D341Med (cell line): ENCODE measurements around the gene CDC42BPG.

ENCODE experiments used
- DNase-seq: peaks from one replicate; pipeline ENCODE4 v3.0.0; 2012; ENCODE audit warnings: low spot score

The CDC42BPG gene

DNA sequence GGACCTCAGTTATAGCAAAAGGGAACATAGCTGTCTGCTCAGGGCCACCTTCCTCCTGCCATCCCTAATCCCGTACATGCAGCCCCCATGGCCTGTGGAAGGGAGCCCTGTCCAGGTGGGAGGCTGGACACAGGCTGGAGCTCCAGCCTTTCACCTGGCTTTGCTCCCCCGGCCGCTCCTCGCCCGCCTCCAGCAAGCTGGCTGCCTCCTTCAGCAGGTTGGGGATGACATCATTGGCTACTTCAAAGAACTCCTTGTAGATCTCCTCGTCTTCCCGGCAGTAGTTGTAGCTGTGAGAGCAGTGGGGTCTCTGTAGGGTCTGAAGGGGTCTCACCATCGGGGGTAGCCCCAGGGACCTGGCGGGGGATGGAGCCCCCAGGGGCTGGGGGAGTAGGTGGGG, 39.0 kb downstream of the CDC42BPG start:
- no peak for DNase-seq

DNA sequence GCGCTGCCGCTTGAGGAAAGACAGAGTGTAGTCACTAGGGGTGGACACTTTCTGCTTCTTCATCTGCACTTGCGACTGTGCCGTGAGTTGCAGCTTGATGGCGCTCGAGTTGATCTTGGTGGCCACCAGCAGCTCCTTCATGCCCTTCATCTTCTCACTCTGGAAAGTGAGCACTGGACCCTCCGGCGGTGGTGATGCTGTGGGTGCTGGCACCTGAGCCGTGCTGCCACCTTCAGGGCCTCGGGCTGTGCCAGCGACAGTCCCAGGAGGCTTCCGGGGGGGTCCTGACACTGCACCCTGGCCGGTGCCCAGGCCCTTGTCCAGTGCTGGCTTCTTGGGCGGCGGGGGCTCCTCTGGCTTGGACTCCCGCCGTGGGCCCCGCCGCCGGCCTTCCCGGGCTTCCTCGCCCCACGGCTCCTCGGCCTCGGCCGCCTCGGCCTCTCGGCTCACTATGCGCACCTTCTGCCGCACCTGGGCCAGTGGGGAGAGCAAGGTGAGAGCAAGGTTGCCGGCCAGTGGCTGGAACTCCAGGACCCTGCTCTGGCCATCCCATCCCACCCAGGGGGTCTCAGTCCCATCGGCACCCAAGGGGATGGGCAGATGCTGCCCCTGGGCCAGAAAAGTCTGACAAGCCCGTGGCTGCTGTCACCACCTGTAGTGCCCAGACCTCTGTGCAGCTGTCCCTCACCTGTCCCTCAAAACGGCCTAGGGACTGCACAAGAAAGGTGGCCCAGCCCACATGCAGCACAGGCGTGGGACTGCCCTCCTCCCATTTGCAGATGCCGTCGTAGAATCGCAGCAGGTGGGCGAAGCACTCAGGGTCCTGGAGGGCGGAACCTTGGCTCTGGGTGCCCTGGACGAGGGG, 39.9 kb downstream of the CDC42BPG start:
- DNase-seq: no peak

GRCh38 chr11:64803846-64804345, 40.6 kb downstream of the CDC42BPG start:
- DNase-seq: no peak

GRCh38 chr11:64803158-64803845, 41.2 kb downstream of the CDC42BPG start, which contains the start of gene MAP4K2:
TSS of gene MAP4K2 (minus strand) at chr11:64803214. CDS start at chr11:64803149, 65 bp downstream.
- DNase-seq: peak; percentile 98

- DNase-seq: no peak
Observed at GRCh38 chr11:64802370-64803157, 41.9 kb downstream of the CDC42BPG start.

- no peak for DNase-seq
Observed at GRCh38 chr11:64801561-64802369, 42.7 kb downstream of the CDC42BPG start.

GRCh38 chr11:64801158-64801464, 43.3 kb downstream of the CDC42BPG start:
- DNase-seq: no peak

GRCh38 chr11:64800303-64801157, 43.9 kb downstream of the CDC42BPG start:
- DNase-seq: no peak

DNA sequence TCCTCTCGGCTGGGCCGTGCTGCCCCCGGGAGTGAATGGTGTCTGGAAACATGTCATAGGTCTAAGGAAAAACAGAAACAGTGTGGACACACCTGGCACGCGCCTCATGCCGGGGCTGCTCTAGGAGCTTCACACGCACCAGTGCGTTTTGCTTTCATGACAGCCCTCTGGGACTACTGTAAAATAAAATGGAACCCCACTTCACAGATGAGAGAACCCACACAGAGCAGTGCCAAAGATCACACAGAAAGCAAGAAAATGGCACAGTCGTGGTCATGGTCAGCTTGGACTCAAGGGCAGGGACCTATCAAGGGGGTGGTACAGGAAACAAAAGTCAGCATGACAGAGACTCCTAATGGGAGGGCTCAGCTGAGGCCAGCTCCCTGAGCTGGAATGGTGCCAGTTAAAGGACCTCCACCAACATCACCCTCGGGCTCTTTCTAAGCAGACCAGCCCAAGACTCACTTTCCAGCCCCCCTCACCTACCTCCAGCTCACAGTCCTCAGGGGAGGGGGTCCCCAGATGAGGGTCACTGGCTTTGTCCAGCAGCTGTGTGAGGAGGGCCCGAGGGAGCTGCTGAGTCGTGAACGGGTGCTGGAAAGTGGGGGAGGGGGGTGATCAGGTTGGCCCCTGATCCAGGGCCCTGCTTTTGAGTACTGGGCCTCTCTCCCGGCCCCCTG, 44.7 kb downstream of the CDC42BPG start:
- DNase-seq: no peak

- no peak for DNase-seq
Observed at GRCh38 chr11:64799256-64799622, 45.2 kb downstream of the CDC42BPG start.

DNA sequence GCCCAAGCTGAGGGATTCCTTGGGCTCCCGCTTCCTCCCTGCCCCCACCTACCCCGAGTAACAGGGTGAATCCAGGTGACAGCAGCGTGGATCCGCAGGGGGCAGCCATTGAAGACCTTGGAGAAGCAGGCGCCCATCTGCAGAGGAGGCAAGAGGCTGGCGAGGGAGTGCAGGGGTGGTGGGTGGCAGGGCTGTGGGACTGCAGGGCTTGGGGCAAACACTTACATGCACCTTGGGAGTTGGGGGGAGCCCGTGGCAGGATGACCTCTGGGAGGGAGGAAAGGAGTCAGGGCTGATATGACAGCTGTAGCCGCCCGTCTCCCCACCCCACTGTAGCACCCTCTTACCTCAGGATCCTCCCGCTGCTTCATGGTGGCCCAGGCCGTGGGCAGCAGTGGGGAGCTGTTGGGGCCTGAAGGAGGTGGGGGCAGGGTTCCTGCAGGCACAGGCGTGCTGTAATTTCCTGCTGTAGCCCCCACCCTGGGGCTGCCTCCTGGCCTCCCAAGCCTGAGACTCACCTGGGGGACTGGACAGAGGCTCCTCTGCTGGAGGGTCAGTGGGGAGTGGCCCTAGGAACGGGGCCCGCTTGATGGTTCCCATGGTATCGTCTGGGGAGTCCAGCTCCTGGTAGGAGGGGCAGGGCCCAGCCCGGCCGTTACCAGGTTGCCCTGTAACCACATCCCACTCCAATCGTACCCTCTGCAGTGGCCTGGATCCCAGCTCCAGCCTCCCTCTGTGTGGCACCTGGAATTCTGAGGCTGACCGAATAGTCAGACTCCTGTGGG, 47.5 kb downstream of the CDC42BPG start:
- DNase-seq: no peak

- DNase-seq: no peak
Observed at GRCh38 chr11:64796047-64796756, 48.3 kb downstream of the CDC42BPG start.

DNA sequence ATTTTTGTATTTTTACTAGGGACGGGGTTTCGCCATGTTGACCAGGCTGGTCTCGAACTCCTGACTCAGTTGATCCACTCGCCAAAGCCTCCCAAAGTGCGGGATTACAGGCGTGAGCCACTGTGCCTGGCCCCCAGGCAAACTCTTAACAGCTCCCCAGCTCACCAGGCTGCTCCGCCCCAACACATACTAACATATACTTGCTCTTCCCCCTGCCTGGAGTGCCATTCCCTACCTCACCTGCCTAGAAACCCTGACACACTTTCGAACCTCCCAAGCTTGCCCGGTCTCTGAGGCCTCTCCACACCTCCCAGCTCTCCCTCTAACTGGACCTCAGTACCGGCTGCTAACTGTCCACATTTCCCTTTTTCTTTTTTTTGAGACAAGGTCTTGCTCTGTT, 49.9 kb downstream of the CDC42BPG start:
- DNase-seq: no peak

DNA sequence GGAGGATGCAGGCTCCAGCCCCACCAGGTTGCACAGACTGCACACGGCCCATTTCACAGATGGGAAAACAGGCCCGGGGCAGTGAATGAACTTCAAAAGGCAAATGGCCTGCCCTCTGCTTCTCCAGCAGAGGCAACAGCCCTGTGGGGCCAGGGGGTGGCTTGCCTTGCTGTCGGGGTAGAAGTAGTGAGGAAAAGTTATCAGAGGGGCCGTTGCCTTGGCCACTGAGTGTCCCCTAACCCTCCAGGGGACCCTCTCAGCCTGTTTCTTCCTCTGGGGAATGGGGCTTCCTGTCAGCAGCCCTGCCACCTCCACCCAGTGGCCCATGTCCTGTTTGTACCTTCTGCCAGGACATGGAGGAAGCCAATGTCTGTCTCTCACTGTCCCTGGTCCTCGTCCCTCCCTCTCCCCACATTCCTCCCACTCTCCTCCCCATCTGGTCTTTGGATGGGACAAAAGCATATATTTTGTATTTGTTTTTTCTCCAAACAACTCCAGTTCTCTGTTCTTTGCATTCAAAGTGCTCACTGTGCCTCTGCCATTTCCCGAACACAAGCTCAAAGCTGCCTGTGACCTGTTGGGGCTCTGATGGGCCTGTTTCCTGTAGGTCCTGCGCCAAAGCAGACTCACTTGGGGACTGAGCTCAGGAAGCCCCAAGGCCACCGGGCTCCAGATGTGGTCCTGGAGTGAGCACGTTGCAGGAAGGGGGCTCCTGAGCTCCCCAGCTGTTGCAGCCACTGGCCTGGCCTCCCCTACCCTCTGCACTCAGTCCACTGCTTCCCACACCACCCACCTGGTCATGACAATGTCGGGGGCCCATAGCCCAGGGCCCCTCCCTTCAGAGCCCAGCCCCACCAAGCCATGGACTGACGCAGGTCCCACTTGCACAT, 50.9 kb downstream of the CDC42BPG start:
- no peak for DNase-seq

DNA sequence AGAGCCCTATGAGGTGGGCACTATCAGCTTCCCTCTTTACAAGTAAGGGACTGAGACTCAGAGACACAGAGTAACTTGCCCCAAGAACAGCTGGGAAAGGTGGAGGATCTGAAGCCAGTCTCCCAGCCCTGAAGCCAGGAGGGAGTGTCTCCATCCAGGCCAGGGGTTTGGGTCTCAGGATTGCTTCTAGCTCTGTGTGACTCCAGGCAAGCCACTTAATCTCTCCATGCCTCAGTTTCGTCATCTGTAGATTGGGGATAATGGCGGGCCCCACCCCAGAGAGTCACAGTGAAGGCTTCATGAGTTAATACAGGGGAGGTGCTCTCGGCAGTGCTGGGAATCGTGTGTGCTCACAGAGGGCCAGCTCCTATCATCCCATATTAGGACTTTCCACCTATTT, 52.0 kb downstream of the CDC42BPG start:
- no peak for DNase-seq

GRCh38 chr11:64791781-64792291, 52.6 kb downstream of the CDC42BPG start:
- no peak for DNase-seq
